GM12892 (cell line): Measurements from ENCODE around the gene SPACA1.

Source experiments
- POLR2A ChIP-seq: IDR thresholded peaks from 2 replicates; pipeline ENCODE4 v1.6.1; 2011; ENCODE audit warnings: low read depth, low read length, control low read depth
- POLR2AphosphoS5 ChIP-seq: IDR thresholded peaks from 2 replicates; pipeline ENCODE4 v1.6.1; 2011; ENCODE audit warnings: low read depth, low read length, control low read depth
- TAF1 ChIP-seq: IDR thresholded peaks from 2 replicates; pipeline ENCODE4 v1.6.1; 2011; ENCODE audit warnings: low read depth, mild to moderate bottlenecking, control low read depth, low read length, borderline replicate concordance

DNA sequence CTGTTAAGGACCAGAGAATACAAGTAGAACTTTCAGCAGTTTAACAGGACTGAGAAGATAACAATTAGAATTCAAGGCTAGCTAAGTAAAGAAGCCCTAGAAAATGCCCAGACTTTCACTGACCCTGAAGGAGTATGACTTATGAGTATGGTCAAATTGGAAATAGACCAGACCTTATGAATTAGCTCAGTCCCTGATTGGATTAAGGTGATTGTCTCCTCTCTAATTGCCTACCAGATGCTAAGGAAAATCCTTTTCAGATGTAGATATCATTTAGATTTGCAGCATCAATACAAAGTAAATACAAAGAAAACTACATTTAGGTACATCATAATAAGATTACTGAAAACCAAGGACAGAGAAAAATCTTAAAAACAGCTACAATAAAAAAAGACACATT, 59.6 kb downstream of the SPACA1 start:
- TF ChIP-seq TAF1 (no peak), POLR2A (no peak), POLR2AphosphoS5 (no peak)
